H1 (cell line): Measurements from ENCODE around the gene RANBP17. TPM values are rescaled to one million over a fixed set of nuclear protein-coding genes. Genes with fewer than 3 reads are reported as not detected.

Source experiments
- CTCF ChIA-PET: fragments of 300-600 bp; sonication (Branson Sonifier 250); formaldehyde crosslinking; loops from one replicate; lab custom pipeline; 2021; ENCODE audit not compliant: partially characterized antibody; lab: Charles Lee
- POLR2A ChIA-PET: fragments of 300-600 bp; sonication (Branson Sonifier 250); formaldehyde crosslinking; loops from one replicate; lab custom pipeline; 2021; ENCODE audit warnings: inconsistent platforms; ENCODE audit not compliant: partially characterized antibody; lab: Charles Lee
- DNase-seq, 2 experiments: peaks; one replicate each; pipeline versions ENCODE4 v3.0.0 to v3.0.0-alpha.2; 2010 to 2022; ENCODE audit warnings: low spot score in 2 of 2, low read depth in 1 of 2, mixed read lengths in 1 of 2
- FAIRE-seq: peaks from 2 replicates; lab custom pipeline; 2011; peaks lifted over from hg19 to GRCh38; lab: Jason Lieb, UNC
- H2AFZ ChIP-seq: 2 replicates; pipeline ENCODE4 v1.8.1; 2012; ENCODE audit warnings: low read length, inconsistent platforms
- H2AK5ac ChIP-seq: 2 replicates; pipeline ENCODE4 v1.6.1; 2013; ENCODE audit warnings: low read depth, low read length
- H2BK120ac ChIP-seq: replicated peaks from 2 replicates; pipeline ENCODE3; 2013; ENCODE audit warnings: low read depth, low read length, inconsistent platforms
- H2BK12ac ChIP-seq: 2 replicates; pipeline ENCODE4 v1.6.1; 2013; ENCODE audit warnings: low read depth, low read length
- H2BK15ac ChIP-seq: 2 replicates; pipeline ENCODE4 v1.6.1; 2013; ENCODE audit warnings: low read length
- H2BK20ac ChIP-seq: 2 replicates; pipeline ENCODE4 v1.6.1; 2013; ENCODE audit warnings: low read length
- H2BK5ac ChIP-seq: 2 replicates; pipeline ENCODE4 v1.6.1; 2013; ENCODE audit warnings: low read depth, low read length
- H3K14ac ChIP-seq: 2 replicates; pipeline ENCODE4 v1.6.1; 2013; ENCODE audit warnings: inconsistent platforms; ENCODE audit not compliant: insufficient read length
- H3K18ac ChIP-seq: 2 replicates; pipeline ENCODE4 v1.6.1; 2013; ENCODE audit warnings: low read length; ENCODE audit errors: extremely low read depth
- H3K23ac ChIP-seq: 2 replicates; pipeline ENCODE4 v1.6.1; 2013; ENCODE audit warnings: inconsistent platforms; ENCODE audit not compliant: insufficient read length
- H3K23me2 ChIP-seq: 2 replicates; pipeline ENCODE4 v1.6.1; 2013; ENCODE audit warnings: low read depth, low read length
- H3K27ac ChIP-seq: 2 replicates; pipeline ENCODE4 v1.6.1; 2011; ENCODE audit warnings: low read depth, low read length, inconsistent platforms
- H3K27me3 ChIP-seq, 4 experiments: replicated peaks in 1 of 4; 1 replicate in 1 of 4; 2 replicates in 3 of 4; pipeline versions ENCODE4 v1.6.1 to v1.8.1; 2011 to 2013; ENCODE audit warnings: low read length in 3 of 4, mild to moderate bottlenecking in 3 of 4, inconsistent platforms in 2 of 4, mixed read lengths in 2 of 4, moderate library complexity in 1 of 4; ENCODE audit not compliant: control insufficient read depth in 3 of 4, insufficient read depth in 3 of 4; ENCODE audit errors: extremely low read depth in 1 of 4
- H3K36me3 ChIP-seq, 4 experiments: 2 replicates each; pipeline versions ENCODE4 v1.6.1 to v1.8.1; 2011 to 2013; ENCODE audit warnings: mild to moderate bottlenecking in 4 of 4, low read length in 3 of 4, moderate library complexity in 2 of 4, control low read depth in 1 of 4, inconsistent platforms in 1 of 4; ENCODE audit not compliant: insufficient read depth in 4 of 4, control insufficient read depth in 2 of 4
- H3K4ac ChIP-seq: replicated peaks from 2 replicates; pipeline ENCODE3; 2013; ENCODE audit warnings: low read length, low read depth, mixed read lengths, inconsistent platforms; ENCODE audit not compliant: insufficient read length
- H3K4me1 ChIP-seq, 4 experiments: replicated peaks in 1 of 4; 1 replicate in 1 of 4; 2 replicates in 3 of 4; pipeline versions ENCODE4 v1.6.1 to v1.8.1; 2011 to 2013; ENCODE audit warnings: low read length in 3 of 4, inconsistent platforms in 2 of 4, mixed read lengths in 1 of 4; ENCODE audit not compliant: insufficient read depth in 4 of 4, control insufficient read depth in 3 of 4
- H3K4me2 ChIP-seq, 2 experiments: 2 replicates each; pipeline versions ENCODE4 v1.6.1 to v1.8.1; 2011 to 2013; ENCODE audit warnings: low read depth in 2 of 2, low read length in 2 of 2, control low read depth in 1 of 2, inconsistent platforms in 1 of 2, mild to moderate bottlenecking in 1 of 2; ENCODE audit not compliant: insufficient read depth in 1 of 2
- H3K4me3 ChIP-seq, 4 experiments: fragments of 200-600, 300-600 bp in 1 of 4; sonication (generic), shearing (Covaris generic), sonication (Bioruptor Twin) in 1 of 4; 2 replicates each; pipeline versions ENCODE4 v1.5.1 to v1.8.1; 2011 to 2016; ENCODE audit warnings: low read length in 4 of 4, low read depth in 3 of 4, control low read depth in 2 of 4, inconsistent platforms in 2 of 4, mild to moderate bottlenecking in 2 of 4, mixed read lengths in 1 of 4, moderate library complexity in 1 of 4; ENCODE audit not compliant: insufficient read depth in 2 of 4; ENCODE audit errors: extremely low read depth in 1 of 4
- H3K56ac ChIP-seq: replicated peaks from 2 replicates; pipeline ENCODE3; 2013; ENCODE audit warnings: low read depth, mild to moderate bottlenecking, mixed read lengths, low read length, inconsistent platforms; ENCODE audit not compliant: insufficient read length
- H3K79me1 ChIP-seq: 2 replicates; pipeline ENCODE4 v1.6.1; 2013; ENCODE audit warnings: low read depth, low read length, control low read depth
- H3K79me2 ChIP-seq, 2 experiments: 2 replicates each; pipeline versions ENCODE4 v1.6.1 to v1.8.1; 2012 to 2013; ENCODE audit warnings: low read length in 2 of 2, mild to moderate bottlenecking in 2 of 2, inconsistent platforms in 1 of 2; ENCODE audit not compliant: insufficient read depth in 2 of 2, control insufficient read depth in 1 of 2
- H3K9ac ChIP-seq, 4 experiments: replicated peaks in 1 of 4; 1 replicate in 1 of 4; 2 replicates in 3 of 4; pipeline versions ENCODE4 v1.6.1 to v1.8.1; 2011 to 2013; ENCODE audit warnings: low read depth in 3 of 4, low read length in 3 of 4, control low read depth in 2 of 4, mild to moderate bottlenecking in 2 of 4, moderate library complexity in 2 of 4, inconsistent platforms in 1 of 4; ENCODE audit errors: extremely low read depth in 1 of 4
- H3K9me3 ChIP-seq, 2 experiments: 2 replicates each; pipeline versions ENCODE4 v1.6.1 to v1.8.1; 2012 to 2013; ENCODE audit warnings: mild to moderate bottlenecking in 2 of 2, moderate library complexity in 2 of 2, control low read depth in 1 of 2, inconsistent platforms in 1 of 2, low read depth in 1 of 2, low read length in 1 of 2, mixed read lengths in 1 of 2; ENCODE audit not compliant: insufficient read depth in 2 of 2
- H4K20me1 ChIP-seq, 2 experiments: replicated peaks in 1 of 2; 2 replicates each; pipeline versions ENCODE3 to v1.8.1; 2011 to 2013; ENCODE audit warnings: inconsistent platforms in 2 of 2, low read length in 2 of 2, mild to moderate bottlenecking in 1 of 2; ENCODE audit not compliant: insufficient read depth in 2 of 2, control insufficient read depth in 1 of 2
- H4K5ac ChIP-seq: 2 replicates; pipeline ENCODE4 v1.6.1; 2013; ENCODE audit warnings: low read length, low read depth, mixed read lengths, inconsistent platforms; ENCODE audit not compliant: insufficient read length
- H4K8ac ChIP-seq: 2 replicates; pipeline ENCODE4 v1.8.0; 2013; ENCODE audit warnings: mild to moderate bottlenecking, moderate library complexity, low read length, inconsistent platforms; ENCODE audit not compliant: insufficient read depth; ENCODE audit errors: extremely low read depth
- H4K91ac ChIP-seq: replicated peaks from 2 replicates; pipeline ENCODE3; 2013; ENCODE audit warnings: low read length, mixed read lengths, inconsistent platforms; ENCODE audit not compliant: insufficient read length
- BRCA1 ChIP-seq: IDR thresholded peaks from 2 replicates; pipeline ENCODE4 v1.6.1; 2012; ENCODE audit warnings: low read depth, low read length, improper control_type of control experiment
- CHD1 ChIP-seq: IDR thresholded peaks from 2 replicates; pipeline ENCODE4 v1.6.1; 2012; ENCODE audit warnings: low read depth, low read length, improper control_type of control experiment
- CHD2 ChIP-seq: IDR thresholded peaks from 2 replicates; pipeline ENCODE4 v1.6.1; 2012; ENCODE audit warnings: low read length, improper control_type of control experiment
- NANOG ChIP-seq: IDR thresholded peaks from 2 replicates; pipeline ENCODE4 v1.6.1; 2011; ENCODE audit warnings: low read length, low read depth, mild to moderate bottlenecking, inconsistent platforms; ENCODE audit not compliant: insufficient read depth, poor library complexity, severe bottlenecking
- SRF ChIP-seq: IDR thresholded peaks from 2 replicates; pipeline ENCODE4 v1.6.1; 2011; ENCODE audit warnings: mild to moderate bottlenecking, low read depth, low read length, moderate library complexity
- TEAD4 ChIP-seq: IDR thresholded peaks from 2 replicates; pipeline ENCODE4 v1.6.1; 2012; ENCODE audit warnings: low read depth, low read length, inconsistent platforms, mixed read lengths
- WGBS, 2 experiments: shearing (Covaris generic) in 1 of 2; methylation state at CpG; one replicate each; pipeline versions ENCODE4 v1.1.6 to v1.1.7; 2013 to 2015; ENCODE audit warnings: low lambda C conversion rate in 2 of 2, mixed read lengths in 2 of 2, inconsistent platforms in 1 of 2, low coverage in 1 of 2, missing lambda C conversion rate in 1 of 2; ENCODE audit not compliant: insufficient replicate concordance in 2 of 2, insufficient coverage in 1 of 2, insufficient read length in 1 of 2; ENCODE audit errors: extremely low coverage in 1 of 2, missing lambda C conversion rate in 1 of 2; 5-methylcytosine and 5-hydroxymethylcytosine counted together
- polyA plus RNA-seq, 7 experiments: library from polyadenylated mRNA; depleted of rRNA in 3 of 7; stranded (reverse) in 5 of 7; unstranded in 2 of 7; fragments of >200 nt in 5 of 7; fragments of 200-250 nt in 2 of 7; gene quantifications; 1 replicate in 5 of 7; 2 replicates in 1 of 7; 4 replicates in 1 of 7; pipeline versions ENCODE4 v1.2.1 to v1.2.3, GENCODE V29; 2011 to 2013; ENCODE audit warnings: missing spikeins in 2 of 7, mixed read lengths in 2 of 7
- total RNA-seq: library from RNA; stranded (reverse); fragmentation: NEBNext Ultra II Directional; extraction: Animal tissue kit (Norgen Biotek cat#: 25700); gene quantifications from 2 replicates; pipeline ENCODE4 v1.2.1, GENCODE V29; 2021
- TF ChIP-seq, protein P1 (sequence below): IDR thresholded peaks from 2 replicates; pipeline ENCODE4 v1.6.1; 2012; ENCODE audit warnings: inconsistent platforms

Gene RANBP17
- total and polyA plus RNA-seq, 2 of the 8 experiments (the other 6 are each of a cell fraction or from before 2014, with no cell fraction given): 8.6 to 21.3 TPM

GRCh38 chr5:171201310-171201709 lies 339.5 kb downstream of the RANBP17 start:
- no peak overlapping the region for H2BK120ac ChIP-seq
- TF ChIP-seq CHD2: no peak
- TF ChIP-seq, protein P1, sequence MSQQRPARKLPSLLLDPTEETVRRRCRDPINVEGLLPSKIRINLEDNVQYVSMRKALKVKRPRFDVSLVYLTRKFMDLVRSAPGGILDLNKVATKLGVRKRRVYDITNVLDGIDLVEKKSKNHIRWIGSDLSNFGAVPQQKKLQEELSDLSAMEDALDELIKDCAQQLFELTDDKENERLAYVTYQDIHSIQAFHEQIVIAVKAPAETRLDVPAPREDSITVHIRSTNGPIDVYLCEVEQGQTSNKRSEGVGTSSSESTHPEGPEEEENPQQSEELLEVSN: no peak
- TF ChIP-seq SRF: no peak
- no peak for TF ChIP-seq BRCA1
- TF ChIP-seq CHD1: no peak
- TF ChIP-seq TEAD4: no peak
- no peak for TF ChIP-seq NANOG
- FAIRE-seq: no peak
- H4K91ac ChIP-seq: no peak overlapping the region
- no peak overlapping the region for H2AK5ac ChIP-seq
- CTCF ChIA-PET: interaction anchor here (0.8 to 1.2 kb wide), 2 partner anchors 122 to 143 kb away, joined by 3 read pairs; no protein-coding TSS in a partner anchor
- no peak for DNase-seq
- no peak overlapping the region for H3K14ac ChIP-seq
- H3K23ac ChIP-seq: no peak overlapping the region
- no peaks in the 10 kb centered on the region for H3K4me1 ChIP-seq
- H3K36me3 ChIP-seq: no peaks in the 10 kb centered on the region; a peak in 1 of 8 replicates
- no peak overlapping the region for H2BK20ac ChIP-seq
- no peak overlapping the region for H2AFZ ChIP-seq
- no peak overlapping the region for H3K9ac ChIP-seq
- no peaks in the 10 kb centered on the region for H3K23me2 ChIP-seq
- no peaks in the 10 kb centered on the region for H3K79me2 ChIP-seq
- no peak overlapping the region for H3K56ac ChIP-seq
- no peak overlapping the region for H3K4me2 ChIP-seq
- POLR2A ChIA-PET: no interaction called here
- H3K9me3 ChIP-seq: no peaks in the 10 kb centered on the region
- WGBS, 2 experiments: 74% methylated on average over 6 of the region's 6 CpGs; no CpG with 5 or more reads in 1 of the 2 experiments
- H2BK12ac ChIP-seq: no peak overlapping the region
- H2BK15ac ChIP-seq: no peak overlapping the region
- no peak overlapping the region for H3K27ac ChIP-seq
- no peaks in the 10 kb centered on the region for H3K79me1 ChIP-seq
- no peak overlapping the region for H2BK5ac ChIP-seq
- H3K18ac ChIP-seq: no peak overlapping the region
- H4K8ac ChIP-seq: no peak overlapping the region
- H4K20me1 ChIP-seq: no peaks in the 10 kb centered on the region
- peaks cover 0 to 1% (median 0%) of the 10 kb centered on the region in 4 experiments; a peak in 1 of 7 replicates for H3K27me3 ChIP-seq
- no peak overlapping the region for H3K4ac ChIP-seq
- H3K4me3 ChIP-seq: no peak overlapping the region
- no peak overlapping the region for H4K5ac ChIP-seq
